PC-3 (cell line): ENCODE results near the gene NUP133.

Experiments used
- EZH2 ChIP-seq: fragments of 300-600 bp; sonication (generic); IDR thresholded peaks from one replicate; pipeline ENCODE4 v1.6.1; 2017; ENCODE audit warnings: antibody characterized with exemption, mild to moderate bottlenecking, low read length; ENCODE audit not compliant: unreplicated experiment
- EZH2phosphoT487 ChIP-seq: fragments of 300-600 bp; sonication (generic); IDR thresholded peaks from 2 replicates; pipeline ENCODE4 v1.6.1; 2018; ENCODE audit warnings: mild to moderate bottlenecking, antibody characterized with exemption, low read length, borderline replicate concordance
- TF ChIP-seq, protein P1 (sequence below): fragments of 300-600 bp; sonication (generic); conservative IDR thresholded peaks from 2 replicates; pipeline ENCODE4 v1.5.1; 2017; ENCODE audit warnings: antibody characterized with exemption, low read depth, mild to moderate bottlenecking, low read length

DNA sequence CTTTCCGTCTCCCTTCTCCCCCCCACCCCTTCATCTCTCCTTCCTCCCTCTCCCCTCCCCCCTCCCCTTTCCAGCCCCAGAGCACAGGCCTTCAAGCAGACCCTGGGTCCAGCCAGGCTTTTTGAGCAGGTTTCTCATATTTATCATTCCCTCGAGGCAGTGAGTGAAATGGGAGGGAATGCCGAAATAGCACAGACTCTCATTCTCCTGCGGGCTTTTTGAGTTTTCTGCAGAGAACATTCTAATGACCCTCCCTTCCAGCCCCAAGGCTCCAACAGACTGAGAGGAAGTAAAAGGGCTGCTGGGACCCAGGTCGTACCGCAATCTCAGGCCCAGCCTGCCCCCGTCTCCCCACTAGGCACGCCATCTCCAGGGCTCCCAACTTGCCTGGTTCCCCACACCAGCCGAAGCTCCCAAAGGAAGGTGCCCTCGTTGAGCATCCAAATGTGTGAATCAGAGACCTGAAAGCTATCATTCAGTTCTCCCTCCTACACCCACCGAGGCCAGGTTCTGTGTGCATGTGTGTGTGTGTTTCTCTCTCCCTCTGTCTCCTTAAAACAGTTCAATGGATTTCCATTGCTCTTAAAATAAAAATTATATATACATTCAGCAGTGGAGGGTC, 96.6 kb downstream of the NUP133 start:
- TF ChIP-seq, protein P1, sequence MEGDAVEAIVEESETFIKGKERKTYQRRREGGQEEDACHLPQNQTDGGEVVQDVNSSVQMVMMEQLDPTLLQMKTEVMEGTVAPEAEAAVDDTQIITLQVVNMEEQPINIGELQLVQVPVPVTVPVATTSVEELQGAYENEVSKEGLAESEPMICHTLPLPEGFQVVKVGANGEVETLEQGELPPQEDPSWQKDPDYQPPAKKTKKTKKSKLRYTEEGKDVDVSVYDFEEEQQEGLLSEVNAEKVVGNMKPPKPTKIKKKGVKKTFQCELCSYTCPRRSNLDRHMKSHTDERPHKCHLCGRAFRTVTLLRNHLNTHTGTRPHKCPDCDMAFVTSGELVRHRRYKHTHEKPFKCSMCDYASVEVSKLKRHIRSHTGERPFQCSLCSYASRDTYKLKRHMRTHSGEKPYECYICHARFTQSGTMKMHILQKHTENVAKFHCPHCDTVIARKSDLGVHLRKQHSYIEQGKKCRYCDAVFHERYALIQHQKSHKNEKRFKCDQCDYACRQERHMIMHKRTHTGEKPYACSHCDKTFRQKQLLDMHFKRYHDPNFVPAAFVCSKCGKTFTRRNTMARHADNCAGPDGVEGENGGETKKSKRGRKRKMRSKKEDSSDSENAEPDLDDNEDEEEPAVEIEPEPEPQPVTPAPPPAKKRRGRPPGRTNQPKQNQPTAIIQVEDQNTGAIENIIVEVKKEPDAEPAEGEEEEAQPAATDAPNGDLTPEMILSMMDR: no peak
- TF ChIP-seq EZH2 (no peak), EZH2phosphoT487 (no peak)
